Measurements from ENCODE around the gene TMA7.
"Not testable (repeated sequence)": the region's sequence is repeated elsewhere in the genome, so short reads cannot be mapped to it uniquely, and the experiment has no call there.

Gene TMA7

DNA sequence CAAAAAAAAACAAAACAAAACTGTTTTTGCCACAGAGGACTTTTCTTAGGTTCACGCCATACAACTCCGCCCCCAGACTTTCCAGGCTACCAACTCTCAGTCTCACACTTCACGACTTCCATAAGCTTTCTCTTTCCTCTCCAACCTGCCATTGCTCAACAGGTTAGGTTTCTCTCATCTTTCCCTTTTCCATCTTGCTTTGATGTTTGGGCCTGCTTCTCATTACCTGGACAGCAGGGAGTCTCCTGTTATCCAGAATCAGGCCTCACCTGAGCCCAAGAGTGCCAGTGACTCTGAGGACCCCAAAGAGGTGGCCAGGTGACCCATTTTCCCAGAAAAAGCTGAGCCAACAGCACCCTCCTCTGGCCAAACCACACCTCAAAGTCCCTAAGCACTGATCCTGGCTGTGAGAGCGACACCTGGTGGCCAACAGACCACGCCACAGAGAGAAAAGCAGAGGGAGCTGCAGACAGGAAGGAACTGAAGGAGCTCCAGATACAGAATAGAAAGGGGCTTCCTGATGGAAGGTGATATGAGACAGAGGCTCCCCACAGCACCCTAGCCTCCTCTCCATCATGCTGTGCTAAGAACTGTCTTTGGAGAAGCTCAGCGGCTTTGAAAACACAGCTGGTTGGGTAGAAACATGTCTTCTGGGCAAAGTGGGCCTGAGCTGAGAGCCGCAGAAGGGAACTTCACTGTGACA is 4.1 kb upstream of the TMA7 start:
- peak; percentile 67 to 74 for DNase-seq (ENCODE audit: low read depth in 2 of 2, low spot score in 1 of 2)

GRCh38 chr3:48436477-48436787 is 3.6 kb upstream of the TMA7 start:
- DNase-seq (ENCODE audit: low read depth in 2 of 2, low spot score in 1 of 2) = no peak

GRCh38 chr3:48436855-48437254 is 3.2 kb upstream of the TMA7 start:
- DNase-seq (ENCODE audit: low read depth in 2 of 2, low spot score in 1 of 2) = no peak

GRCh38 chr3:48437812-48438211 is 2.2 kb upstream of the TMA7 start:
- DNase-seq (ENCODE audit: low read depth in 2 of 2, low spot score in 1 of 2) = no peak

- no peak for DNase-seq (ENCODE audit: low read depth in 2 of 2, low spot score in 1 of 2)
Measured at GRCh38 chr3:48440590-48440958, 517 bp downstream of the TMA7 start.

DNA sequence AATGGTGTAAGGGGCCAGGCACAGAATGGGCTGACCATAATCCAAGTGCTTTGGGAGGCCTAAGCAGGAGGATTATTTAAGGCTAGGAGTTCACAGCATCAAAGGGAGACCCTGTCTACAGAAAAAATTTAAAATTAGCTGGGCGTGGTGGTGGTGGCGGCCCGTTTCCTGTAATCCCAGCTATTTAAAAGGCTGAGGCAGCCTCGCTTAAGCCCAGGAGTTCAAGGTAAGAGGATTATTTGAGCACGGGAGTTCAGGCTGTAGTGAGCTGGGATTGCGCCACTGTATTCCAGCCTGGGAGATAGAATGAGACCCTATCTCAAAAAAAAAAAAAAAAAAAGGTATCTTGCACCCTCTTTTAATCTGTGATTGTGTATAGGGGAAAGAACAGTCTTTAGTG is 1.9 kb downstream of the TMA7 start:
- DNase-seq (ENCODE audit: low read depth in 2 of 2, low spot score in 1 of 2) = no peak

- DNase-seq (ENCODE audit: low read depth in 2 of 2, low spot score in 1 of 2) = no peak
Measured at GRCh38 chr3:48445277-48445882, 5.3 kb downstream of the TMA7 start.

DNA sequence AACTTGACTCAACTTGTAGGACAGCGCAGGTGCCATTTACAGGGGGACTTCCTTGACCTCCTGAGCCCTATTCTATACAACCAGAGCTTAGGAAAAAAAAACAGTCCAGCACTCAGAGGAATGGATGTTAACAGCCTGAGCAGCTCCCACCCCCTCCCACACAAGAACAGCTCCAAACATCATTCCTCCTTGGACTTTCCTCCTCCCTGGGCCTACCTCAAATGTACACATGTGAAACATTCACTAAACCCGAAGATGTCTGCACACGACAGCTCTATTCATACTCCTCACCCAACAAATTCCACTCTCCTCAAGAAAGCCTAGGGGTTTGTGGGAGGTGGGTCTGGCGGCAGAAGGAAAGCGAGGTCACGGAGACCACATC is 6.0 kb downstream of the TMA7 start:
- DNase-seq (ENCODE audit: low read depth in 2 of 2, low spot score in 1 of 2) = no peak

DNA sequence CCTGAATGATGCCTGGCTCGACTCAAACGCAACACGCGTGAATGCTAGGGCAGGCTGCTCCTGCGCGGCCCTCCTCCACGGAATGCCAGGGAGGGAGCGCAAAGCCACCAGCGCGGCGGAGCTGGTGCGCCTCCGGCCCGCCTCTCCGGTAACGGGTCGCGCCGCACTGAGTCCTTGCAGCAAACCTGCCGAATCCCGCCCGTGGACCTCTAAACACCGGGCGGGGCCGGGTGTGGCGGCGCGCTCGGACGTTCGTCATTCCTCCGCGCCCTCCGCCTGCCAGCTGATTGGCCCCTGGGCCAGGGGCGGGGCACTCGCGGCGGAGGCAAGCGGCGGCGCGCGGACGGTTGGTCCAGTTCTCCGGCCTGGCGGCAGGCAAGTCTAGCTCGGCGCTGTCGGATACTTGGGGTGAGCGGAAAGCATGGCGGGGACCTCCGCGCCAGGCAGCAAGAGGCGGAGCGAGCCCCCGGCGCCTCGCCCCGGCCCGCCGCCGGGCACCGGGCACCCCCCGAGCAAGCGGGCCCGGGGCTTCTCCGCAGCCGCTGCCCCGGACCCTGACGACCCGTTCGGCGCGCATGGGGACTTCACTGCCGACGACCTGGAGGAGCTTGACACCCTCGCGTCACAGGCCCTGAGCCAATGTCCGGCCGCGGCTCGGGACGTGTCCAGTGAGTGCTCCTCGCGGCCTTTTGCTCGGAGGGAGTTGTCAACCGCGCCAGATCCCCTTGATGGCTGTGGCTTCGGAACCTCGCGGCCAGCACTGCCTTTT is 6.6 kb downstream of the TMA7 start, which contains the start of gene ATRIP:
Gene ATRIP (plus strand): TSS at position 313 of the 769 bp plus-strand sequence. CDS start 109 bp downstream, at position 422.
- peak; percentile 69 to 76 for DNase-seq (ENCODE audit: low read depth in 2 of 2, low spot score in 1 of 2)

DNA sequence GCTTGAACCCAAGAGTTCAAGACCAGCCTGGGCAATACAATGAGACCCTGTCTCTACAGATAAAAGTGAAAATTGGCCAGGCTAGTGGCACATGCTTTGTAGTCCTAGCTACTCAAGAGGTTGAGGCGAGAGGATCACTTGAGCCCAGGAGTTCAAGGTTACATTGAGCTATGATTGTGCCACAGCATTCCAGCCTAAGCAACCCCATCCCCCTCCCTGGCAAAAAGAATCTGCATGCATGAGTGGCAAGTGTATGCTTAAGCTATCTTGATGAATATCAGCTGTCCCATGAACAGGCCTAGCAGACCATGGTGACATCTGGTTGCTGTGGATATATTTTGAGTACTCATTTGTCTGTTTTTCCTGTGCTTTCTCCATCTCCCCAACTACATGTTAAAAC is 11.2 kb downstream of the TMA7 start:
- DNase-seq (ENCODE audit: low read depth in 2 of 2, low spot score in 1 of 2) = no peak

DNA sequence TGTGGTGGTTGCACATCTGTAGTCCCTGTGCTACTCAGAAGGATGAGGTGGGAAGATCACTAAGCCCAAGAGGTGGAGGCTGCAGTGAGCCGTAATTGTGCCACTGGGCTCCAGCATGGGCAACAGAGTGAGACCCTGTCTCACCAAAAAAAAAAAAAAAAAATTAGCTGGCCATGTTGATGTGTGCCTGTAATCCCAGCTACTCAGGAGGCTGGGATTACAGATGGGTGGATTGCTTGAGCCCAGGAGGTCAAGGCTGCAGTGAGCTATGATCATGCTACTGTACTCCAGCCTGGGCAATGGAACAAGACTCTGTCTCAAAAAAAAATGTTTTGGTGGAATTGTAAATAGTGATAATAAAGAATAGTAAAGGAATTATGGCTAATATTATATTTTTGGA is 16.4 kb downstream of the TMA7 start:
- no peak for DNase-seq (ENCODE audit: low read depth in 2 of 2, low spot score in 1 of 2)

GRCh38 chr3:48459331-48459730 is 19.3 kb downstream of the TMA7 start:
- no peak for DNase-seq (ENCODE audit: low read depth in 2 of 2, low spot score in 1 of 2)

DNA sequence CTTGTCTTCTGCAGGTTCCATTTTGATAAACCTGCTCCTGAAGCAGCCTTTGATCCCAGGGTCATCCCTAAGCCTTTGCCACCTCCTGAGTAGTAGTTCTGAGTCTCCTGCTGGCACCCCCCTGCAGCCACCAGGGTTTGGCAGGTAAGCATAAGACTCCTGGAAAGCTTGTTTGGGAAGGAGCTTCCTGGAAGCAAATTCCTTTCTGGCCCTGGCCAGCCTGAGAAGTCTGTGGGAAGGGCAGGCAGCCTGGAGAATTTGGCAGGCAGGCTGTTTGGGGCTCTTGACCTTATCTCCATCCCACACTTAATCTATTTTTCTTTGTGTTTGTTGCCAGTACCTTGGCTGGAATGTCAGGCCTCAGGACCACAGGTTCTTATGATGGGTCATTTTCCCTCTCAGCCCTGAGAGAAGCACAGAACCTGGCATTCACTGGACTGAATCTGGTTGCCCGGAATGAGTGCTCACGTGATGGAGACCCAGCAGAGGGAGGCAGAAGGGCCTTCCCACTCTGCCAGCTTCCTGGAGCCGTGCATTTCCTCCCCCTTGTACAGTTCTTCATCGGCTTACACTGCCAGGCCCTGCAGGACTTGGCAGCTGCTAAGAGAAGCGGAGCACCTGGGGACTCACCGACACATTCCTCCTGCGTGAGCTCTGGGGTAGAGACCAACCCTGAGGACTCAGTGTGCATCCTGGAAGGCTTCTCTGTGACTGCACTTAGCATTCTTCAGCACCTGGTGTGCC is 19.9 kb downstream of the TMA7 start:
- DNase-seq (ENCODE audit: low read depth in 2 of 2, low spot score in 1 of 2) = no peak

GRCh38 chr3:48460517-48460902 is 20.5 kb downstream of the TMA7 start:
- DNase-seq (ENCODE audit: low read depth in 2 of 2, low spot score in 1 of 2) = no peak

DNA sequence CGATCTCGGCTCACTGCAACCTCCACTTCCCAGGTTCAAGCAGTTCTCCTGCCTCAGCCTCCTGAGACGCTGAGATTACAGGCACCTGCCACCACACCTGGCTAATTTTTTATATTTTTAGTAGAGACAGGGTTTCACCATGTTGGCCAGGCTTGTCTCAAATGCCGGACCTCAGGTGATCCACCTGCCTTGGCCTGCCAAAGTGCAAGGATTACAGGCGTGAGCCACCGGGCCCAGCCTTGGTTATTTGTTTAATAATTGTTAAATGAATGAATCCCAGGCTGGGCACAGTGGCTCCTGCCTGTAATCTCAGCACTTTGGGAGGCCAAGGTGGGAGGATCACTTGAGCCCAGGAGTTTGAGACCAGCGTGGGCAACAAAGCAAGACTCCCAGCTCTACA is 21.7 kb downstream of the TMA7 start:
- not testable (repeated sequence) for DNase-seq (ENCODE audit: low read depth in 2 of 2, low spot score in 1 of 2)

DNA sequence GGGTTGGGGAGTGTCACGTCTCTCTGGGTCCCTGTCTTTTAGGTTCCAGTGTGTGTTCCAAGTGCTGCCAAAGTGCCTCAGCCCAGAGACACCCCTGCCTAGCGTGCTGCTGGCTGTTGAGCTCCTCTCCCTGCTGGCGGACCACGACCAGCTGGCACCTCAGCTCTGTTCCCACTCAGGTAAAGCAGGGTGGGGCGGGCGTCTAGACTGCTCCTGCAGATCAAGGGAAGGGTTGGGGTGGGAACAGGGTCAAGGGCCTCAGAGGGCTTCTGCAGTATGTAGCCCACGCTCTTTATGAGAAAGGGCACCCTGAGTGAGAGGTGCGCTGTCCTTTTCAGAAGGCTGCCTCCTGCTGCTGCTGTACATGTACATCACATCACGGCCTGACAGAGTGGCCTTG is 23.6 kb downstream of the TMA7 start:
- DNase-seq (ENCODE audit: low read depth in 2 of 2, low spot score in 1 of 2) = no peak

DNA sequence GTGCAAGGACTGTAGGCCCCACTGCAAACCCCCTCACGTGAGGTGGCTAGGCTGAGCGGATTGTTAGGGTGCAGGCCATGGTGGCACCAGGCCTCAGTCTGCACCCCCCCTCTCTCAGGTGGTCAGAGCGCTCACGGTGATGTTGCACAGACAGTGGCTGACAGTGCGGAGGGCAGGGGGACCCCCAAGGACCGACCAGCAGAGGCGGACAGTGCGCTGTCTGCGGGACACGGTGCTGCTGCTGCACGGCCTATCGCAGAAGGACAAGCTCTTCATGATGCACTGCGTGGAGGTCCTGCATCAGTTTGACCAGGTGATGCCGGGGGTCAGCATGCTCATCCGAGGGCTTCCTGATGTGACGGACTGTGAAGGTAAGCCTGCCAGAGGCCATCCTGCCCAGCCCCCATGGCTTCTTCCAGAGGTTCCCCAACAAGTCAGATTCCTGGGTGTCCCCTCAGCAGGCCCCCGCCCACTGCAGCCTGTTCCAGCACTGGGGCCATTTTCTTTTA is 24.7 kb downstream of the TMA7 start:
- no peak for DNase-seq (ENCODE audit: low read depth in 2 of 2, low spot score in 1 of 2)

- no peak for DNase-seq (ENCODE audit: low read depth in 2 of 2, low spot score in 1 of 2)
Measured at GRCh38 chr3:48465237-48465530, 25.1 kb downstream of the TMA7 start.

- DNase-seq (ENCODE audit: low read depth in 2 of 2, low spot score in 1 of 2) = peak in 1 of 2 donors; percentile 60
Measured at GRCh38 chr3:48465531-48466378, 25.7 kb downstream of the TMA7 start.

GRCh38 chr3:48466386-48467109 is 26.5 kb downstream of the TMA7 start:
- DNase-seq (ENCODE audit: low read depth in 2 of 2, low spot score in 1 of 2) = peak in 1 of 2 donors; percentile 11
